ENCODE data around the gene SYT2.
"Not testable (repeated sequence)": the region's sequence is repeated elsewhere in the genome, so short reads cannot be mapped to it uniquely, and the experiment has no call there.

The SYT2 gene

DNA sequence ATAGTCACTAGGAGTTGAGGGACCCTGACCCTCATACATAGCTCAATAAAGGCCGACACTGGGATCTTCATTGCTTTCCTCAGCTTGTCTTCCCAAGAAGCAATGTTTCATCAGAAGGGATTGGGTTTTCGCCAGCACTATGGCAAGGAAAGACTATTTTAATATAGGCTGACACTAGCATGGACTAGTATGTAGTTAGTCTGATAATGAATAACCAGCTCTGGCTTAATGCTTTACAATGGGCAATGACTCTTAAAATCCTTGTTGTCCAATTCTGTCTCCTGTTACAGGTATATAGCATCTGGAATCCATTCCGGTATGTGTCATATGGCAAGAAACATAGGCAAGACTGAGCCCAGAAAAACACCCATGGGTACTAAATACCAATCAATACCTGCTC, 15.3 kb upstream of the SYT2 start:
- no peak for DNase-seq (ENCODE audit: low read depth)
- H3K27me3 ChIP-seq (replicated peaks; ENCODE audit: control insufficient read depth, insufficient read depth, low read length), result no peaks in the 10 kb centered on the region
- no peaks in the 10 kb centered on the region for H3K9me3 ChIP-seq (ENCODE audit: control insufficient read depth, low read length)
- H3K9ac ChIP-seq (ENCODE audit: low read length), result no peak overlapping the region
- peaks cover 7% of the 10 kb centered on the region for H3K4me1 ChIP-seq (ENCODE audit: control insufficient read depth, insufficient read depth, low read length)
- H3K36me3 ChIP-seq (ENCODE audit: control insufficient read depth, insufficient read depth, low read length, severe bottlenecking), result peaks cover 51% of the 10 kb centered on the region
- no peak overlapping the region for H3K4me3 ChIP-seq (ENCODE audit: low read length)

DNA sequence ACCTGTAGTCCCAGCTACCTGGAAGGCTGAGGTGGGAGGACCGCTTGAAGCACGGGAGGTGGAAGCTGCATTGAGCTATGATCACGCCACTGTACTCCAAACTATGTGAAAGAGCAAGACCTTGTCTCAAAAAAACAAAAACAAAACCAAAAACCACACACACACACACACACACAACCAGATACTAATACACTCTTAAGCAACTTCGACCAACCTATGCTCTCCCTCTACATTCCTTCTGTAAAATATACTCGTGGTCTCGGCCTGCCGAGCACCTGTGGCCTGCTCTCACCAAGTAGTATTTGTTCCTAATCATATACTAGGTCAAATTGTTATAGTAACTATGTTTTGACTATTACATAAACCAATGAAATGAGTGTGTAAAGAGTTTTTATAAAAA, 13.5 kb upstream of the SYT2 start:
- no peak overlapping the region for H3K9ac ChIP-seq (ENCODE audit: low read length)
- H3K4me3 ChIP-seq (ENCODE audit: low read length), result no peak overlapping the region
- no peak for DNase-seq (ENCODE audit: low read depth)
- H3K9me3 ChIP-seq (ENCODE audit: control insufficient read depth, low read length), result no peaks in the 10 kb centered on the region
- peaks cover 7% of the 10 kb centered on the region for H3K4me1 ChIP-seq (ENCODE audit: control insufficient read depth, insufficient read depth, low read length)
- peaks cover 33% of the 10 kb centered on the region for H3K36me3 ChIP-seq (ENCODE audit: control insufficient read depth, insufficient read depth, low read length, severe bottlenecking)
- H3K27me3 ChIP-seq (replicated peaks; ENCODE audit: control insufficient read depth, insufficient read depth, low read length), result no peaks in the 10 kb centered on the region

DNA sequence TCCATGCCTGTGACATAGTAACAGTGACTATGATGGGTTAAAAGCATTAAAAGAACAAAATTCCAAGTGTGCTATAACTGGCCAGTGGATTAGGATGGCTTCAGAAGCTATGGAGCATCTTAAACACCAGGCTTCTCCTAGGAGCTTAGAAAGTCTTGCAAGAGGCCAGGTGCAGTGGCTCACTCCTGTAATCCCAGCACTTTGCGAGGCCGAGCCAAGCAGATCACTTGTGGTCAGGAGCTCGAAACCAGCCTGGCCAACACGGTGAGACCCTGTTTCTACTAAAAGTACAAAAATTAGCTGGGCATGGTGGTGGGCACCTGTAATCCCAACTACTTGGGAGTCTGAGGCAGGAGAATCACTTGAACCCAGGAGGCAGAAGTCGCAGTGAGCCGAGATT, 12.8 kb upstream of the SYT2 start:
- DNase-seq (ENCODE audit: low read depth); H3K9ac ChIP-seq (ENCODE audit: low read length); H3K9me3 ChIP-seq (ENCODE audit: control insufficient read depth, low read length); H3K4me3 ChIP-seq (ENCODE audit: low read length); H3K4me1 ChIP-seq (ENCODE audit: control insufficient read depth, insufficient read depth, low read length); H3K27me3 ChIP-seq (replicated peaks; ENCODE audit: control insufficient read depth, insufficient read depth, low read length): not testable (repeated sequence)
- peaks cover 26% of the 10 kb centered on the region for H3K36me3 ChIP-seq (ENCODE audit: control insufficient read depth, insufficient read depth, low read length, severe bottlenecking)

DNA sequence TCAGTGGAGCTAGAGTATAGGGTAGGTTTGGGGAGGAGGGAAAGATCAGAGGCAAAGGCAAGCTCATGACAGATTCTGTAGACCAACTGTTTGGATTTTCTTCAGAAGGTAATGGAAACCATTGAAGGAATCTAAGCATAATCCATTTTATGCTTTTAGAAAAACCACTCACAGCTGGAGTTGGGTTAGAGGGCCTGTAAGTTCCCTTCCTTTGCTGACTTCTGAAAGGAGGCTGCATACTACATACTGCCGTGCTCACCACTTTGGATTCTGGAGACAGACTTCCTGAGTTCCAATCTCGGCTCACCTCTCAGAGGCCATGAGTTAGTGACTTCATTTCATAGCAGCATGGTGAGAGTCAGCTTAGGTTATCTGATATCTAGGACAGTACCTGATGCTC, 6.4 kb upstream of the SYT2 start:
- H3K9ac ChIP-seq (ENCODE audit: low read length), result no peak overlapping the region
- no peak for DNase-seq (ENCODE audit: low read depth)
- no peaks in the 10 kb centered on the region for H3K36me3 ChIP-seq (ENCODE audit: control insufficient read depth, insufficient read depth, low read length, severe bottlenecking)
- H3K4me3 ChIP-seq (ENCODE audit: low read length), result no peak overlapping the region
- no peaks in the 10 kb centered on the region for H3K4me1 ChIP-seq (ENCODE audit: control insufficient read depth, insufficient read depth, low read length)
- H3K9me3 ChIP-seq (ENCODE audit: control insufficient read depth, low read length), result no peaks in the 10 kb centered on the region
- peaks cover 30% of the 10 kb centered on the region for H3K27me3 ChIP-seq (replicated peaks; ENCODE audit: control insufficient read depth, insufficient read depth, low read length)

DNA sequence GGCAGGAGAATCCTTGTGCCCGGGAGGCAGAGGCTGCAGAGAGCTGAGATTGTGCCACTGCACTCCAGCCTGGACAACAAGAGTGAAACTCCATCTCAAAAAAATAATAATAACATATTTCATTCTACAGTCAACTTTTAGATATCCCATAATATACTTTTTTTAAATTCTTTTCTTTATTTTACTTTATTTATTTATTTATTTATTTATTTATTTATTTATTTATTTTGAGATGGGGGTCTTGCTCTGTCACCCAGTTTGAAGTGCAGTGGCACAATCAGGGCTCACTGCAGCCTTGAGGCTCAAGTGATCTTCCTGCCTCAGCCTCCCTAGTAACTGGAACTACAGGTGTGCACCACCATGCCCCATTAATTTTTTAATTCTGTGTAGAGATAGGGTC, 3.9 kb upstream of the SYT2 start:
- not testable (repeated sequence) for H3K9ac ChIP-seq (ENCODE audit: low read length); H3K9me3 ChIP-seq (ENCODE audit: control insufficient read depth, low read length); DNase-seq (ENCODE audit: low read depth); H3K4me3 ChIP-seq (ENCODE audit: low read length); H3K36me3 ChIP-seq (ENCODE audit: control insufficient read depth, insufficient read depth, low read length, severe bottlenecking)
- Histone ChIP-seq H3K4me1 (ENCODE audit: control insufficient read depth, insufficient read depth, low read length) (peaks cover 10% of the 10 kb centered on the region), H3K27me3 (replicated peaks; ENCODE audit: control insufficient read depth, insufficient read depth, low read length) (peaks cover 52% of the 10 kb centered on the region)

DNA sequence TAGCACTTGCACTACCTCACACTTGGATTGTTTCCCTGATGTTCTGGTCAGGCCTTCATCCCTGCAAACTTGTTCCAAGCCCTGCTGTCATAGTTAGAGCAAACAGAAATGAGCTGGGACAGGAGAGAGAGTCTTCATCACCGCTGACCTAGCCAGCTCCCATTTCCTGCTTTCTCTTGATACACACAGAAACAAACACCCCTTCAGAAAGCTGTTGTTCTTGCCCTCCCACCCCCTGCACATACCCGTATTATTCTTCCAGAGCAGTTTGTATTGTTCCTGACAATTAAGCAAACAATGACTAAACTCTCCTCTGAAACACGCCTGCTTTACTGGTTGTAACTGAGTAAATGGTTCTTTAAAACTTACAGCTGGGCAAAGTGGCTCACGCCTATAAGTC, 2.9 kb upstream of the SYT2 start:
- DNase-seq (ENCODE audit: low read depth), result peak; percentile 5
- H3K4me1 ChIP-seq (ENCODE audit: control insufficient read depth, insufficient read depth, low read length), result peaks cover 10% of the 10 kb centered on the region
- no peak overlapping the region for H3K9ac ChIP-seq (ENCODE audit: low read length)
- peaks cover 63% of the 10 kb centered on the region for H3K27me3 ChIP-seq (replicated peaks; ENCODE audit: control insufficient read depth, insufficient read depth, low read length)
- H3K36me3 ChIP-seq (ENCODE audit: control insufficient read depth, insufficient read depth, low read length, severe bottlenecking), result no peaks in the 10 kb centered on the region
- no peak overlapping the region for H3K4me3 ChIP-seq (ENCODE audit: low read length)
- H3K9me3 ChIP-seq (ENCODE audit: control insufficient read depth, low read length), result no peaks in the 10 kb centered on the region

DNA sequence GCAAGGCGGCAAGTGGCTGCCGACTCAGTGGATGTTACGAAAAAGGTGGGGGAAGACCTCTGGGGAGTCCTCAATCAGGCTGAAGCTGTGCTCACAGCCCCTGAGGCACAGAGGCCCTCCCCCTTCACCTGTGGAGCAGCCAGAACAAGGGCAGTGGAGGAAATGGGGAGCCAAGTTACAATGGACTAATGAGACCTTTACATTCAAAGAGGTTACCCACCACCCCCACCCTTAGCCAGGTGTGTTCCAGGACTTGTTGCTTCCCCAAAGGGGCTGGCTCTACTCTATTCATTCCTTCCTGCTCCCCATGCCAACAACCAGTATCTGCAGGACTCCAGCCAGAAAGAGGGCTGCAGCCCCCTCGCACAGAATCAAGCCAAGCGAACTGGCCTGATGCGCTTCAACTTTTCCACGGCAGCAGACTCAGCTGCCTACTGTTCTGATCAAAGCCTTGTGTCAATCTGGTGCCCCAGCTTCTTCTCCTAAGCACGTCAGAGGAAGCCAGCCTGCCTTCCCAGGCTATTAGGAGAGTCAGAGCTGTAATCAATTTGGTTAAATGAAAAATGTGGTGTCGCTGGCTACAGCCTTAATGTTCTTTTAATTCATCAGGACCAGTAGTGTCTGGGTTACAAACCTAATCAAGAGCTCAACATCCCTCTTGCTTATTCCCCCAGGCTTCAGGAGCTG, 1.8 kb upstream of the SYT2 start:
- H3K9me3 ChIP-seq (ENCODE audit: control insufficient read depth, low read length), result no peaks in the 10 kb centered on the region
- H3K36me3 ChIP-seq (ENCODE audit: control insufficient read depth, insufficient read depth, low read length, severe bottlenecking), result no peaks in the 10 kb centered on the region
- H3K27me3 ChIP-seq (replicated peaks; ENCODE audit: control insufficient read depth, insufficient read depth, low read length), result peaks cover 71% of the 10 kb centered on the region
- no peak overlapping the region for H3K9ac ChIP-seq (ENCODE audit: low read length)
- DNase-seq (ENCODE audit: low read depth), result no peak
- H3K4me3 ChIP-seq (ENCODE audit: low read length), result no peak overlapping the region
- H3K4me1 ChIP-seq (ENCODE audit: control insufficient read depth, insufficient read depth, low read length), result peaks cover 10% of the 10 kb centered on the region

DNA sequence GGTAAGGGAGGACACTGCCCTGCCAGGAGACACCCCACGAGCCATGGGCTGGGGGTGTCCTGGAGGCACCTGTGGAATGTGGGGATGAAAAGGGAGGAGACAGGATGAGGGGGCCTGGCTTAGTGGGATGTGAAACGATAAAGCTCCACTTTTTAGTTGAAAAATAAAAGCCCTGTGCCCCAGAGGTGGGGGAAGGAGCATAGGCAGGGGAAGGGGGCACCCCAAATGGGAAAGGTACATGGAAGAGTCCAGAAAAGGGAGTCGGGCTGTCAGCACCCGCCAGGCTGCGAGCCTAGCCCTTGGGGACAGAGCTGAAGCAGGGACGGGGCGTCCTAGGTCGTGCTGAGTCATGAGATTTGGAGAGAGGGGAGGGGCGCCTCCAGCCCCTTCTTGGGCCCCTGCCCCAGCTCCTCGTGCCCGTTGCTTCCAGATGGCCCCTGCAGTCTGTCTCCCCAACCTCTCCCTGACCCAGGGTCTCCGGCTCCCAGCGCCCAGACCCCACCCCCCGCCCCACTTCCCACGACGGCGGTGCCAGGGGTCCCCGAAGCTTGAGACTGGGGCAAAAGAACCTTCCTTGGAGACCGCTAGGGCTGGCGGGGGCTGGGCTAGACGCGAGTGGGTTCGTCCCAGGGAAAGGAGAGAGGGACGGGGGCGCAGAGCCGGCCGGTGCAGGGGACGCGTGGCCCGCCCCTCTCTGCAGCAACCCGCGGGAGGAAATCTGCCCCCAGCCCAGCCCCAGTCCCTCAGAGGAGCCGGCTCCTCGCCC, 795 bp downstream of the SYT2 start:
- H3K4me3 ChIP-seq (ENCODE audit: low read length), result peak overlapping the region; percentile 67
- peaks cover 10% of the 10 kb centered on the region for H3K4me1 ChIP-seq (ENCODE audit: control insufficient read depth, insufficient read depth, low read length)
- no peak overlapping the region for H3K9ac ChIP-seq (ENCODE audit: low read length)
- H3K9me3 ChIP-seq (ENCODE audit: control insufficient read depth, low read length), result no peaks in the 10 kb centered on the region
- H3K27me3 ChIP-seq (replicated peaks; ENCODE audit: control insufficient read depth, insufficient read depth, low read length), result peaks cover 80% of the 10 kb centered on the region
- peak; percentile 8 for DNase-seq (ENCODE audit: low read depth)
- no peaks in the 10 kb centered on the region for H3K36me3 ChIP-seq (ENCODE audit: control insufficient read depth, insufficient read depth, low read length, severe bottlenecking)

DNA sequence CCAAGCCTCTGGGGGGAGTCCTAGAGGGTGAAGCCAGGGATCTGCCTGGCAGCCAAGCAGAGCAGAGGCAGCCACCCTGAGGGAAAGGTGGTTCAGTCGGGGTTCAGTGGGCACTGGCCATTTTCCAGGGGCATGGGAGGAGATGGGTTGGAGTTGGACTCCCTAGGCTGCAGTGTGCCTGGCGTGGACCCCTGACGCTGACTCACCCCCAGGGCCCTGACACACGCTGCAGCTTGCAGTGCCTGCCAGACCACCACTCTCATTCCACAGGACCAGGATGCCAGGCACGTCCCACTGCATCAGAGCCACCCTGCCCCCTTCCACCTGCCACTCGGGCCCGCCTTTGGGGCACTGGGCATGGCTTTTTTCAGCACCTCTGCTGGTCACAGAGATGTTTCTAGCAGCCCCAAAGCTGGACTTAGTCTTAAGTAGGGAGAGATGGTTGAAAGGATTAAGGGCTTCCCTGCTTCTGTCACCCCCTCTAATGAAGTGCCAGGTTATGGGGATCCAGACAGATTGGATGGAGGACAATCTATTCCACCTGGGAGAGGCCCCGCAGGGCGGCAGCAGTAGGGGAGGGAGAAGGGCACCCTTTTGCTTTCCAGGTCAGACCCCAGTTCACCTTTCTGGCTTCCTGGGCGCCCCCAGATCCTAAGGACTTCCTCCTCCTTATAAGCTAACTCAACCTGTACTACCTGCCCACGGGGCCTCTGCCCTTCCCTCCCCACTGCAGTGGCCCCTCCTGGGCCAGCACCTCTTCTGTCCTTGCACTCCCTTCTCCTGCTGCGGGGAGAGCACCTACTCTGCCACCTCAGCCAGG, 1.6 kb downstream of the SYT2 start:
- no peaks in the 10 kb centered on the region for H3K36me3 ChIP-seq (ENCODE audit: control insufficient read depth, insufficient read depth, low read length, severe bottlenecking)
- peaks cover 10% of the 10 kb centered on the region for H3K4me1 ChIP-seq (ENCODE audit: control insufficient read depth, insufficient read depth, low read length)
- H3K9me3 ChIP-seq (ENCODE audit: control insufficient read depth, low read length), result no peaks in the 10 kb centered on the region
- H3K9ac ChIP-seq (ENCODE audit: low read length), result no peak overlapping the region
- DNase-seq (ENCODE audit: low read depth), result no peak
- H3K4me3 ChIP-seq (ENCODE audit: low read length), result no peak overlapping the region
- peaks cover 88% of the 10 kb centered on the region for H3K27me3 ChIP-seq (replicated peaks; ENCODE audit: control insufficient read depth, insufficient read depth, low read length)

DNA sequence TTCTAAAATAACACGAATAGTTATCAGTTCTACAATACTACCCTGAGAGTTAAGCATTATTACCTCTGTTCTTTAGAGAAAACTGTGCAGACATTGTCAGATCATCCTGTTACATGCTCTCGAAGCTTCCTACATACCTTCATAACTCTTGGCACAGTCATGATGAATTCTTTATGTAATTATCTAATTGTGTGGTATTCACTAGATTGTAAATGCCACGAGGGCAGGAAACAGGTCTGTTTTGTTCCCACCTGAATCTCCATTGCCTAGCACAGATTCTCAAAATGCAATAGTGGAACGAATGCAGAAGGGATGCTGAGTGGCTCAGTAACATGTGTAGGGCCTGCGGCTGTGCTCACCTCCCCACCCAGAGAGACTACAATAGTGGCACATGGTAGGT, 3.4 kb downstream of the SYT2 start:
- H3K9me3 ChIP-seq (ENCODE audit: control insufficient read depth, low read length), result no peaks in the 10 kb centered on the region

DNA sequence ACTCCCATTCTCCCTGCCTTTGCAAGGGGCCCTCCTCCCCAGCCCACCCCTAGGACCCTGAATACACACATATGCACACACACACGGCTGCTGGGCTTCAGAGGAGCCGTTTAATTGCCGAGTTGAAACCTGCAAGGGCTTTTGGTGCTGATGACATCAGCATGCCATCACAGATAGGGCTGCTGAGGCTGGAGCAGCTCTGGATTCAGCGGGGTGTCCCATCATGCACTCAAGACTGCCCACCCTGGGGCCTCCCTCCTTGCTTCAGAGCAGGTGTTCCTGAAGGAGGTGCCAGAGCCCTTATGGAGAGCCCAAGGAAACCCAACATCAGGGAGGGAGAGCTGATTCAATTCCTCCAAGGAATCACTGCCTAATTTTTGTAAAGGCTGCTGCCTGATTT, 5.7 kb downstream of the SYT2 start:
- Histone ChIP-seq H3K36me3 (ENCODE audit: control insufficient read depth, insufficient read depth, low read length, severe bottlenecking) (no peaks in the 10 kb centered on the region), H3K4me3 (ENCODE audit: low read length) (no peak overlapping the region), H3K27me3 (replicated peaks; ENCODE audit: control insufficient read depth, insufficient read depth, low read length) (peaks cover 93% of the 10 kb centered on the region), H3K4me1 (ENCODE audit: control insufficient read depth, insufficient read depth, low read length) (peaks cover 4% of the 10 kb centered on the region), H3K9ac (ENCODE audit: low read length) (no peak overlapping the region), H3K9me3 (ENCODE audit: control insufficient read depth, low read length) (no peaks in the 10 kb centered on the region)
- DNase-seq (ENCODE audit: low read depth), result no peak

More for the DNA sequence above, 3.4 kb downstream of the SYT2 start:
- Histone ChIP-seq H3K4me3 (ENCODE audit: low read length) (no peak overlapping the region), H3K9ac (ENCODE audit: low read length) (no peak overlapping the region), H3K36me3 (ENCODE audit: control insufficient read depth, insufficient read depth, low read length, severe bottlenecking) (no peaks in the 10 kb centered on the region), H3K27me3 (replicated peaks; ENCODE audit: control insufficient read depth, insufficient read depth, low read length) (peaks cover 95% of the 10 kb centered on the region), H3K4me1 (ENCODE audit: control insufficient read depth, insufficient read depth, low read length) (peaks cover 10% of the 10 kb centered on the region)
- DNase-seq (ENCODE audit: low read depth), result no peak

Measured in adipocyte (in vitro differentiated cells).